Measurements from ENCODE around the gene SUOX.
"Not testable (repeated sequence)": the region's sequence is repeated elsewhere in the genome, so short reads cannot be mapped to it uniquely, and the experiment has no call there.

SUOX gene

DNA sequence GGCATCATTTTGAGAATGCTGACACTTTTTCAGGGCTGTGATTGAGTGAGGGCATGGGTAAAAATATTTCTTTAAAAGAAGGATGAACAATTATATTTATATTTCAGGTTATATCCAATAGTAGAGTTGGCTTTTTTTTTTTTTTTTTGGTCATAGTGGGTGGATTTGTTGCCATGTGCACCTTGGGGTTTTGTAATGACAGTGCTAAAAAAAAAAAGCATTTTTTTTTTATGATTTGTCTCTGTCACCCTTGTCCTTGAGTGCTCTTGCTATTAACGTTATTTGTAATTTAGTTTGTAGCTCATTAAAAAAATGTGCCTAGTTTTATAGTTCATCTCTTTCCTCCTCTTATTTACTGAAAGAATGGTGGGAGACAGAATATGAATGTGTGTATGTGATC, 24.6 kb upstream of the SUOX start:
- no peak for DNase-seq (ENCODE audit: low read depth in 1 of 2, low spot score in 1 of 2)
- no peak for TF ChIP-seq JUND (IDR thresholded peaks at IDR 0.05; ENCODE audit: low read depth)
- in situ Hi-C loops (cut with HindIII; ENCODE audit: low pct_unique_long_range_greater_than_20kb, low sequenced_read_pairs), result no loop called here

DNA sequence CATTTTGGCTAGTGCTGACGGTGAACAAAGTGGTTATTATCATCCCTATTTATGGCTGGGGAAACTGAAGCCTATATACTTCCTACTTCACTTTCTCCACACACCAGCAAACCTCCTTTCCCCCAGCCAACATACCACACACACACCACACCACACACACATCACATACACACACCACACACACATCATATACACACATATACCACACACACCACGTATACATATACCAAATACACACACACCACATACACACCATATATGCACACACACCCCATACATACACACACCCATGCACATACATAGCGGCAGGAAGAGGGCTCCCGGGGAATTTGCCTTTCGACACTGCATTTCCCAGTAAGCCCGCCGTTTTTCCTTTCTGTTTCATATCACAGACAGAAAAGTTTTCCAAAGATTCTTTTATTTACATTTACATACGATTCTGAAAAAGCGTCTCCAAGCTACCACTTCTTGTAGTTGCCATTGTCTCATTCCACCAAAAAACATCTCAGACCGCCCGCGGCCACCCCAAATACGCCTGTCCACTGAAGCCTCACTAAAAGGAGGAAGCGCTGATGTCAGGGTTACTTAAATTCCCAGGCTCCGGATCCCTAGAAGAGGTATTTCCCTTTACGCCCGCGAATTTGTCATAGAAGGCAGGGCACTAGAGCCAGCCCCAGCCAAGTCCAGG, 24.0 kb upstream of the SUOX start:
- in situ Hi-C loops (cut with HindIII; ENCODE audit: low pct_unique_long_range_greater_than_20kb, low sequenced_read_pairs), result no loop called here
- DNase-seq (ENCODE audit: low read depth in 1 of 2, low spot score in 1 of 2), result no peak
- TF ChIP-seq JUND (IDR thresholded peaks at IDR 0.05; ENCODE audit: low read depth), result no peak

DNA sequence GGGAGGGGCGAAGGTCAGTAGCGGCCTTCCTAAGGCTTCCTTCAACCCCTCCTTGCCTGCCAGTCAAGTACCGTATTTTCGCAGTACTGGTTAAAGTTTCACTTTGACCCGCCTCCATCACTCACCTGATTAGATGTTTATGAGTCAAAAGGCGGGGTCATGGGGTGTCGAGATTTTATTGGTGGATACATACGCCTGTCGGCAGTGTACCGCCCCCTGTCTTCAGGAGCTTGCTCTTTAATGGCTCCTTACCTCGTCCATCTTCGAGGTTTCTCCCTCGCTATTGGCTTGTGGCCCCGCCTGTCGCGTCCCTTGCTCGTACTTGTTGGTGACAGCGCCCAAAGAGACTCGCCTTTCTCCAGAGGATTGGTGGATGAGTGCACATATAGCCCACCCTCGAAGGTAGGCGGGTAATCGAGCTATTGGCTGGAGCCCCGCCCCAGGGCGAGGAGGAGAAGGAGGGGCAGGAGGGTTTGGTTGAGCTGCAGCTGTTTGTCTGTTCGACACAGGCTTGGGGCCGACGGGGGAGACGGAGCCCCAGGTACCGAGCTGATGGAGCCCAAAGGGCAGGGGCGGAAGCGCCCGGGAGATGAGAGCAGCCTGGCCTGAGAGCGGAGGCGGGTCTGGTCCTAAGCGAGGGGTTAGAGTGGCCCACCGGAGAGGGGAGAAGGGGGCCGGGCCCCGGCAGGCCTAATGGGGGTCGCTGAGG, 23.3 kb upstream of the SUOX start, which contains the start of gene RAB5B:
Gene RAB5B, plus strand, starts transcription at position 480 of the 709 bp plus-strand sequence. CDS start 12,883 bp downstream, outside the sequence.
- TF ChIP-seq JUND (IDR thresholded peaks at IDR 0.05; ENCODE audit: low read depth), result no peak
- DNase-seq (ENCODE audit: low read depth in 1 of 2, low spot score in 1 of 2), result peak; percentile 98 to 100
- in situ Hi-C loops (cut with HindIII; ENCODE audit: low pct_unique_long_range_greater_than_20kb, low sequenced_read_pairs), result no loop called here

DNA sequence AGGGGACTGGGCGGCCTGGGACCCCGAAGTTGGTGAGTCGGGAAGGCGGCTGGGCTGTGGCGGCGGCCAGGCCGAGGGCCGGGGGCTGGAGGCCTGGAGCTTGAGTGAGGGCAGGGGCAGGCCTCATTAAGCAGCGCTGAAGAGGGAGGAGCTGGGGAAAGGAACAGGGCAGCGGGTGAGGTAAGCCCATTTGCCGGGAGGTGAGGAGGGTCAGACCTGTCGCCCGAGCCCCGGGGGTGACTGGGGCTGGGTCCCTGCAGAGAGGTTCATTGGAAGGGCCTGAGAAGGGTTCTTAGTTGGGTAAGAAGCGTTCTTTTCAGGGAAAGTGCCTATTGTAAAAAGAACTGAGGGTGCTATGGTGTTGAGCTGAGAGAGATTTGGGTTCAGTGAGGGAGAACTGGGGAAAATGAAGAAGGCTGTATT, 22.8 kb upstream of the SUOX start:
- in situ Hi-C loops (cut with HindIII; ENCODE audit: low pct_unique_long_range_greater_than_20kb, low sequenced_read_pairs), result no loop called here
- peak; percentile 51 to 67 for DNase-seq (ENCODE audit: low read depth in 1 of 2, low spot score in 1 of 2)
- no peak for TF ChIP-seq JUND (IDR thresholded peaks at IDR 0.05; ENCODE audit: low read depth)

DNA sequence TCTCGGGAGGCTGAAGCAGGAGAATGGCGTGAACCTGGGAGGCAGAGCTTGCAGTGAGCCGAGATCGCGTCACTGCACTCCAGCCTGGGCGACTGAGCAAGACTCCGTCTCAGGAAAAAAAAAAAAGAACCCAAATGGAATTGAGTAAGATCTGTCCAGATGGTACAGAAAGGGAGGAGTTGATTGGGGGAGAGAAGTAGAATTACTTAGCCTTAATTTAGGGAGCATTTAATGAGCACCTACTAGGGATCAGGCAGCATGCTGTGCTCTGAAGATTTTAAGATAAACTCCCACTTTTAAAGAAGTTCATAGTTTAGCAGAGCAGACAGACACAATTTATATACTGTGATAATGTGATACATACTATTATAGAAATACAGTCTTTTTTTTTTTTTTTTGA, 18.7 kb upstream of the SUOX start:
- no peak for DNase-seq (ENCODE audit: low read depth in 1 of 2, low spot score in 1 of 2)
- TF ChIP-seq JUND (IDR thresholded peaks at IDR 0.05; ENCODE audit: low read depth), result no peak
- in situ Hi-C loops (cut with HindIII; ENCODE audit: low pct_unique_long_range_greater_than_20kb, low sequenced_read_pairs), result no loop called here

DNA sequence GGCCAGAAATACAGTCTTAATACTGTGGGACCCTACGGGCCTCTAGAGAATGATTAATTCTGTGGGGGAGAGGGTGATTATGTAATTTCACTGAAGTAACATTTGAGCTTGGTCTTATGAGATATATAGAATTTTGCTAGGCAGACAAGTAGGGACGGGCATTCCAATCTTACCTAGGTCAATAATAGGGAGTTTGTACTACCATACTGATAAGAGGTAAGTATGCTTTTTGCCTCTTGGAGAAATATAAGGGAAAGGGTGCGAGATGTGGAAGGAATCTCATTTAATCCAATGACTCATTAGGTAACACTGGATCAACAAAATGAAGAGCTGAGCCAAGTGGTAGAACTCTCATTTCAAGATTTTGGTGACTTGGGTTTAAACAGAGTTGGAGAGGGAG, 18.0 kb upstream of the SUOX start:
- in situ Hi-C loops (cut with HindIII; ENCODE audit: low pct_unique_long_range_greater_than_20kb, low sequenced_read_pairs), result no loop called here
- no peak for TF ChIP-seq JUND (IDR thresholded peaks at IDR 0.05; ENCODE audit: low read depth)
- DNase-seq (ENCODE audit: low read depth in 1 of 2, low spot score in 1 of 2), result no peak

DNA sequence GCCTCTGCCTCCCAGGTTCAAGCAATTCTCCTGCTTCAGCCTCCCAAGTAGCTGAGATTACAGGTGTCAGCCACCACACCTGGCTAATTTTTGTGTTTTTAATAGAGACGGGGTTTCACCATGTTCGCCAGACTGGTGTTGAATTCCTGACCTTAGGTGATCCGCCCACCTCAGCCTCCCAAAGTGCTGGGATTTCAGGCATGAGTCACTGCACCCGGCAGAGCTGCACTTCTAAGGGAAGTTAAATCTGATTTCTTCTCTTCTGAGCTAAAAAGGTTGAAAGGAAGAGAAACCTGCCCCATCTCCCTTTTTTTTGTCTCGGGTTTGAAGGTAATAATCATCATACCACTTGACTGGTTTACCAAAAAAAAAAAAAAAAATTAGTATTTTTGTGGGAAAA, 15.2 kb upstream of the SUOX start:
- DNase-seq (ENCODE audit: low read depth in 1 of 2, low spot score in 1 of 2); in situ Hi-C loops (cut with HindIII; ENCODE audit: low pct_unique_long_range_greater_than_20kb, low sequenced_read_pairs): not testable (repeated sequence)

DNA sequence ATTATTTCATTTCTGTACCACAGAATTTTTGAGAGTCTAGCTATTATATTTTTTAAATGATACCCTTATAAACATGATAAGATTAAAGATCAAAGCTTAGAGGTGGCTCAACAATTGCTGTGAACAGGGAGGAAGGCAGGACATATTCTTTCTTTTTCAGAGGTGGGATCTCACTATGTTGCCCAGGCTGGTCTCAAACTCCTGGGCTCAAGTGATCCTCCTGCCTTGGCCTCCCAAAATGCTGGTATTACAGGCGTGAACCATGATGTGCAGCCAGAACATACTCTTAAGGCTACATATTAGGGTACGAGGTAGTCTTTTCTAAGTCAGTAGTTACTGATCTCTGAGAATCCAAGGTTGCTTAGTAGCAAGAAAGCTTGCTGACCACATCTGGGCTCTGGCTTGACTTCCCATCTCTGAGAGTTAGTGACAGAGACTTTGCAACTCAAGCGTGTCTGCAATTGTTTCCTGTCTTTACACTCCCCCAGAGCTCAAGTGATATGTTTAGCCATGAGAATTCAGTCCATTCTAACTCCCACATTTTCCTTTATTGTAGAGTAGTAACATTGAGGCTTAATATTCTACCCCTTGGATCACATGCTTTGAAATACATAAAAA, 14.6 kb upstream of the SUOX start:
- TF ChIP-seq JUND (IDR thresholded peaks at IDR 0.05; ENCODE audit: low read depth), result no peak
- in situ Hi-C loops (cut with HindIII; ENCODE audit: low pct_unique_long_range_greater_than_20kb, low sequenced_read_pairs), result no loop called here
- no peak for DNase-seq (ENCODE audit: low read depth in 1 of 2, low spot score in 1 of 2)

DNA sequence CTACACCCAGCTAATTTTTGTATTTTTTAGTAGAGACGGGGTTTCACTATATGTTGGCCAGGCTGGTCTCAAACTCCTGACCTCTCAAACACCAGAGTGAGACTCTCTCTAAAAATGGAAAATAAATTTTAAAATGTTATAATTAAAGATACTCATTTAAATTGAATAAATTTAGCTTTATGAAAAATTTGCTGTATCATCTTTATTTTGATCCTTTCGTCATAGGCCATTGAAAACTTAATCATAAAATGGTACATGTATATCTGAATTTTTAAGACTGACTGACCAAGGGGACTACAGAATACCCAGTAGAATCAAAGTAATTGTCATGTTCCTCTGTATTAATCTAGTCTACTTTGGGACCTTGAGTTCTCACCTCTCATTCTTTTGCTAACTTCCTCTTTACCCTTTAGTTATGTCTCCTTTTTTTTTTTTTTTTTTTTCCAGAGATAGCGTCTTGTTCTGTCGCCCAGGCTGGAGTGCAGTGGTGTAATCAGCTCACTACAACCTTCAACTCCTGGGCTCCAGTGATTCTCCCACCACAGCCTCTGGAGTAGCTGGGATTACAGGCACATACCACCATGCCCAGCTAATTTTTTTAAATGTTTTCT, 13.7 kb upstream of the SUOX start:
- no peak for DNase-seq (ENCODE audit: low read depth in 1 of 2, low spot score in 1 of 2)
- in situ Hi-C loops (cut with HindIII; ENCODE audit: low pct_unique_long_range_greater_than_20kb, low sequenced_read_pairs), result no loop called here
- no peak for TF ChIP-seq JUND (IDR thresholded peaks at IDR 0.05; ENCODE audit: low read depth)

DNA sequence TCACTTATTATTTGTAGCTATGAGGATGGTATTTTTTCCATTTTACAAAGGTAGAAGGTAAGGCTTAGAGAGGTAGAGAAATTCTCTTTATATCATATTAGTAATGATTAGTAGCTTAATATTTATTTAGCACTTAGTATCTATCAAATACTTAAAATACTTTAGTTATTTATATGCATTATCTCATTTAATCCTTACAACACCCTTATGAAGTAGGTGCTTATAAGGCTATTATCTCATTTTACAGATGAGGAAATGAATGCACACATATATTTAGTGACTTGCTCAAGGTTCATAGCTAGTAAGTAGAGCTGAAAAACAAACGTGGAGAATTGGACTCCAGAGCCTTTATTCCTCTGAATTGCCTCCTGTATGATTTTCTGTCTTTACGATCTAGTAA, 12.2 kb upstream of the SUOX start:
- no peak for DNase-seq (ENCODE audit: low read depth in 1 of 2, low spot score in 1 of 2)
- in situ Hi-C loops (cut with HindIII; ENCODE audit: low pct_unique_long_range_greater_than_20kb, low sequenced_read_pairs), result no loop called here
- no peak for TF ChIP-seq JUND (IDR thresholded peaks at IDR 0.05; ENCODE audit: low read depth)

DNA sequence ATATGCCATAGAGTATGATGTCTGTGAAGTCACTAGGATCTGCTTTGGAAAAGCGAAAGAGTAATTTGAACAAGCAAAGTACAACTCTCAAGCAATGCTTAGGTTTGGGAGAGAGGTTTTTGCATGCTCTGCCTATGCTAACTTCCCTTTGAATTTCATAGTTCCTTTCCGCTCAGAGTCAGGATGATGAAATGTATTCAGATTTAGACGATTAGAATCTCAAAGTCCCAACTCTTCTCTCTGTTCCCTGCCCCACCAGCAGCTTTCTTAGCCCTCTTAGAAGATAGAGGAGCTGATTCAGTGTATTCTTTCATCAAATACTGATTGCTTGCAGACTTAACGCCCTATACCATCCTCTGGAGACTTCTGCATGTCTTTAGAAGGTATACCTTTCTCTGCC, 11.7 kb upstream of the SUOX start:
- no peak for DNase-seq (ENCODE audit: low read depth in 1 of 2, low spot score in 1 of 2)
- in situ Hi-C loops (cut with HindIII; ENCODE audit: low pct_unique_long_range_greater_than_20kb, low sequenced_read_pairs), result no loop called here
- TF ChIP-seq JUND (IDR thresholded peaks at IDR 0.05; ENCODE audit: low read depth), result no peak

DNA sequence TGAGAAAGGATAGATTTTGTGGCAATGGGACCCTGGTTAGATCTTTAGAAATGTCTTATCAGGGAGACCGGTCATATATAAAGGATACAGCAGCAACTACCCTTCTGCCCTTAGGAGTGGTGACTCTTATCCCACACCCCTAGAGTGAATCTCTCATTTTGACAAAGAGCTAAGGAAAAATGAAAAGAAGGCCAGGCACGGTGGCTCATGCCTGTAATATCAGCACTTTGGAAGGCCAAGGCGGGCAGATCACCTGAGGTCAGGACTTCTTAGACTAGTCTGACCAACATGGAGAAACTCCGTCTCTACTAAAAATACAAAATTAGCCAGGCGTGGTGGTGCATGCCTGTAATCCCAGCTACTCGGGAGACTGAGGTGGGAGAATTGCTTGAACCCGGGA, 11.1 kb upstream of the SUOX start:
- in situ Hi-C loops (cut with HindIII; ENCODE audit: low pct_unique_long_range_greater_than_20kb, low sequenced_read_pairs); DNase-seq (ENCODE audit: low read depth in 1 of 2, low spot score in 1 of 2): not testable (repeated sequence)

DNA sequence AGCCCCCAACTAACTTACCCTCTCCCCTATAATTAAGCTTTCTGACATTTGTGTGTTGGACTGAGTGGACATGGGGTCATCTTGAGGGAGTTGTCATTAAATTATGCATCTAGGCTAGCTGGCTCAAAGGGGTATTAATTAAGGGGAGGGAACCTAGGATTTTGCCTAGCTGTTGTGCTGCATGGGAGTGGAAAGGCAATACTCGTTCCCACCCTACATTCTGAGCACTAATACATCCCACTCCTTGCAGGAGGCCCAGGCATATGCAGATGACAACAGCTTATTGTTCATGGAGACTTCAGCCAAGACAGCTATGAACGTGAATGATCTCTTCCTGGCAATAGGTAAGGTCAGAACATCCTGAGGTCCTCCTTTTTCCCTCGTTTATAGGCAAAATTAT, 6.0 kb upstream of the SUOX start:
- in situ Hi-C loops (cut with HindIII; ENCODE audit: low pct_unique_long_range_greater_than_20kb, low sequenced_read_pairs), result no loop called here

More for the DNA sequence above, 6.0 kb upstream of the SUOX start:
- no peak for DNase-seq (ENCODE audit: low read depth in 1 of 2, low spot score in 1 of 2)
- no peak for TF ChIP-seq JUND (IDR thresholded peaks at IDR 0.05; ENCODE audit: low read depth)

Data from T47D (cell line).